ENCODE data around the gene GALM.
"Not testable (repeated sequence)": the region's sequence is repeated elsewhere in the genome, so short reads cannot be mapped to it uniquely, and the experiment has no call there.

Gene GALM

GRCh38 chr2:38636069-38636468, 29.8 kb upstream of the GALM start:
- DNase-seq, result no peak
- no peaks in the 10 kb centered on the region for H3K36me3 Mint-ChIP-seq (ENCODE audit: low read depth)
- H3K9me3 Mint-ChIP-seq, result no peaks in the 10 kb centered on the region
- H3K27ac Mint-ChIP-seq, result peak overlapping the region; percentile 26
- no peaks in the 10 kb centered on the region for H3K27me3 Mint-ChIP-seq
- H3K4me1 Mint-ChIP-seq (ENCODE audit: low read depth), result peaks cover 43% of the 10 kb centered on the region
- no peak overlapping the region for H3K4me3 Mint-ChIP-seq

- not testable (repeated sequence) for H3K9me3 Mint-ChIP-seq; H3K4me3 Mint-ChIP-seq; DNase-seq; H3K36me3 Mint-ChIP-seq (ENCODE audit: low read depth); H3K27me3 Mint-ChIP-seq; H3K27ac Mint-ChIP-seq
- peaks cover 31% of the 10 kb centered on the region for H3K4me1 Mint-ChIP-seq (ENCODE audit: low read depth)
Measured at GRCh38 chr2:38642373-38643017, 23.4 kb upstream of the GALM start.

GRCh38 chr2:38643021-38643671, 22.8 kb upstream of the GALM start:
- Mint-ChIP-seq H3K4me3 (no peak overlapping the region), H3K36me3 (ENCODE audit: low read depth) (no peaks in the 10 kb centered on the region), H3K9me3 (no peaks in the 10 kb centered on the region), H3K27me3 (no peaks in the 10 kb centered on the region), H3K27ac (peak overlapping the region; percentile 84), H3K4me1 (ENCODE audit: low read depth) (peaks cover 34% of the 10 kb centered on the region)
- no peak for DNase-seq

GRCh38 chr2:38643683-38644511, 22.0 kb upstream of the GALM start:
- Mint-ChIP-seq H3K27ac (peak overlapping the region; percentile 84), H3K4me3 (peak overlapping the region; percentile 48), H3K4me1 (ENCODE audit: low read depth) (peaks cover 35% of the 10 kb centered on the region)
- not testable (repeated sequence) for H3K27me3 Mint-ChIP-seq; DNase-seq; H3K9me3 Mint-ChIP-seq; H3K36me3 Mint-ChIP-seq (ENCODE audit: low read depth)

- Mint-ChIP-seq H3K4me3 (no peak overlapping the region), H3K27me3 (no peaks in the 10 kb centered on the region), H3K9me3 (no peaks in the 10 kb centered on the region), H3K27ac (no peak overlapping the region), H3K4me1 (ENCODE audit: low read depth) (peaks cover 41% of the 10 kb centered on the region), H3K36me3 (ENCODE audit: low read depth) (no peaks in the 10 kb centered on the region)
- no peak for DNase-seq
Measured at GRCh38 chr2:38648107-38648761, 17.7 kb upstream of the GALM start.

GRCh38 chr2:38649176-38649728, 16.7 kb upstream of the GALM start:
- DNase-seq, result no peak
- H3K36me3 Mint-ChIP-seq (ENCODE audit: low read depth), result no peaks in the 10 kb centered on the region
- no peaks in the 10 kb centered on the region for H3K27me3 Mint-ChIP-seq
- no peaks in the 10 kb centered on the region for H3K9me3 Mint-ChIP-seq
- H3K27ac Mint-ChIP-seq, result no peak overlapping the region
- H3K4me3 Mint-ChIP-seq, result no peak overlapping the region
- H3K4me1 Mint-ChIP-seq (ENCODE audit: low read depth), result peaks cover 45% of the 10 kb centered on the region

- H3K36me3 Mint-ChIP-seq (ENCODE audit: low read depth), result no peaks in the 10 kb centered on the region
- peaks cover 48% of the 10 kb centered on the region for H3K4me1 Mint-ChIP-seq (ENCODE audit: low read depth)
- no peak overlapping the region for H3K27ac Mint-ChIP-seq
- no peak for DNase-seq
- no peaks in the 10 kb centered on the region for H3K27me3 Mint-ChIP-seq
- H3K4me3 Mint-ChIP-seq, result no peak overlapping the region
- H3K9me3 Mint-ChIP-seq, result no peaks in the 10 kb centered on the region
Measured at GRCh38 chr2:38650012-38650411, 15.9 kb upstream of the GALM start.

- no peak overlapping the region for H3K27ac Mint-ChIP-seq
- H3K36me3 Mint-ChIP-seq (ENCODE audit: low read depth), result no peaks in the 10 kb centered on the region
Measured at GRCh38 chr2:38650717-38651116, 15.2 kb upstream of the GALM start.

GRCh38 chr2:38652431-38653273, 13.3 kb upstream of the GALM start:
- peaks cover 66% of the 10 kb centered on the region for H3K4me1 Mint-ChIP-seq (ENCODE audit: low read depth)
- no peaks in the 10 kb centered on the region for H3K36me3 Mint-ChIP-seq (ENCODE audit: low read depth)
- H3K27ac Mint-ChIP-seq, result peak overlapping the region; percentile 92
- peak overlapping the region; percentile 57 for H3K4me3 Mint-ChIP-seq
- no peaks in the 10 kb centered on the region for H3K9me3 Mint-ChIP-seq
- no peak for DNase-seq
- no peaks in the 10 kb centered on the region for H3K27me3 Mint-ChIP-seq

More at GRCh38 chr2:38650717-38651116, 15.2 kb upstream of the GALM start:
- Mint-ChIP-seq H3K4me1 (ENCODE audit: low read depth) (peaks cover 55% of the 10 kb centered on the region), H3K27me3 (no peaks in the 10 kb centered on the region), H3K4me3 (no peak overlapping the region), H3K9me3 (no peaks in the 10 kb centered on the region)
- DNase-seq, result no peak

GRCh38 chr2:38653380-38653714, 12.6 kb upstream of the GALM start:
- Mint-ChIP-seq H3K9me3 (no peaks in the 10 kb centered on the region), H3K36me3 (ENCODE audit: low read depth) (no peaks in the 10 kb centered on the region), H3K27me3 (no peaks in the 10 kb centered on the region), H3K27ac (peak overlapping the region; percentile 92), H3K4me3 (peak overlapping the region; percentile 57), H3K4me1 (ENCODE audit: low read depth) (peaks cover 60% of the 10 kb centered on the region)
- no peak for DNase-seq

- peak; percentile 67 for DNase-seq
- H3K36me3 Mint-ChIP-seq (ENCODE audit: low read depth), result no peaks in the 10 kb centered on the region
- peak overlapping the region; percentile 57 for H3K4me3 Mint-ChIP-seq
- H3K9me3 Mint-ChIP-seq, result no peaks in the 10 kb centered on the region
- peaks cover 58% of the 10 kb centered on the region for H3K4me1 Mint-ChIP-seq (ENCODE audit: low read depth)
- peak overlapping the region; percentile 92 for H3K27ac Mint-ChIP-seq
- no peaks in the 10 kb centered on the region for H3K27me3 Mint-ChIP-seq
Measured at GRCh38 chr2:38653715-38654527, 12.0 kb upstream of the GALM start.

GRCh38 chr2:38654528-38655381, 11.2 kb upstream of the GALM start:
- no peaks in the 10 kb centered on the region for H3K36me3 Mint-ChIP-seq (ENCODE audit: low read depth)
- no peaks in the 10 kb centered on the region for H3K9me3 Mint-ChIP-seq
- no peak for DNase-seq
- peak overlapping the region; percentile 19 for H3K4me3 Mint-ChIP-seq
- peak overlapping the region; percentile 92 for H3K27ac Mint-ChIP-seq
- no peaks in the 10 kb centered on the region for H3K27me3 Mint-ChIP-seq
- peaks cover 64% of the 10 kb centered on the region for H3K4me1 Mint-ChIP-seq (ENCODE audit: low read depth)

All from activated T-cell treated with anti-CD3 and anti-CD28 coated beads, Interleukin-2, amount 50 U/mL, for 24 hours (primary cell).